Testis (tissue), 3 donors: ENCODE measurements around the gene MEGF6. TPM values are rescaled to one million over a fixed set of nuclear protein-coding genes. Genes with fewer than 3 reads are reported as not detected.
A peak's percentile ranks its signal among the peaks of the same experiment; 100 is the strongest.

Experiments
- DNase-seq: peaks from one replicate; pipeline ENCODE4 v3.0.0-alpha.2; 2019
- H3K27ac ChIP-seq, 2 donors: fragments of 200-600 bp; sonication (generic); one replicate each; pipeline ENCODE4 v1.5.1; 2019
- H3K27me3 ChIP-seq: fragments of 200-600 bp; sonication (generic); one replicate; pipeline ENCODE4 v1.5.1; 2019
- H3K36me3 ChIP-seq: fragments of 200-600 bp; sonication (generic); one replicate; pipeline ENCODE4 v1.5.1; 2017; ENCODE audit warnings: low read depth; ENCODE audit errors: missing control alignments
- H3K4me1 ChIP-seq: fragments of 200-600 bp; sonication (generic); one replicate; pipeline ENCODE4 v1.5.1; 2019
- H3K4me3 ChIP-seq, 2 donors: fragments of 200-600 bp; sonication (generic); one replicate each; pipeline ENCODE4 v1.5.1; 2017 to 2019
- H3K9me3 ChIP-seq: fragments of 200-600 bp; sonication (generic); one replicate; pipeline ENCODE4 v1.5.1; 2017
- CTCF ChIP-seq, 3 experiments: fragments of 450-650 bp in 2 of 3; fragments of 200-600 bp in 1 of 3; sonication (generic) in 1 of 3; IDR thresholded peaks; one replicate each; pipeline ENCODE4 v1.5.1; 2016 to 2019; ENCODE audit warnings: antibody characterized with exemption in 3 of 3, mild to moderate bottlenecking in 2 of 3, moderate library complexity in 1 of 3
- POLR2A ChIP-seq: fragments of 450-650 bp; IDR thresholded peaks from one replicate; pipeline ENCODE4 v1.6.1; 2017; ENCODE audit warnings: antibody characterized with exemption, mild to moderate bottlenecking, moderate library complexity
- WGBS, 2 donors: methylation state at CpG; one replicate each; pipeline ENCODE4 v1.1.5; 2018; 5-methylcytosine and 5-hydroxymethylcytosine counted together
- intact Hi-C: fragments of 100-400 bp; cut with DNase I; formaldehyde crosslinking; loops from one replicate; pipeline ENCODE4 v1.15.1; 2023; ENCODE audit warnings: low total_unique reads
- polyA plus RNA-seq: library from polyadenylated mRNA; stranded (reverse); fragments of 350-450 nt; fragmentation: Illumina TruSeq; extraction: RNeasy Lipid Tissue Mini Kit (QIAGEN cat#74804); gene quantifications from one replicate; pipeline ENCODE4 v1.2.3, GENCODE V29; 2014; ENCODE audit warnings: low read depth, low replicate concordance; ENCODE audit not compliant: insufficient read depth
- total RNA-seq, 2 donors: library from RNA; depleted of rRNA; stranded (reverse); fragments of >200 nt; gene quantifications; one replicate each; pipeline ENCODE4 v1.2.3, GENCODE V29; 2016

Gene MEGF6
- total and polyA plus RNA-seq, 3 donors from 2014 or later, result 9.0 to 26.4 (median 16.1) TPM

- DNase-seq, result no peak
- intact Hi-C loops, result no loop called here
- H3K4me3 ChIP-seq, result no peak overlapping the region
- no peaks in the 10 kb centered on the region for H3K36me3 ChIP-seq
- 92 to 100% methylated on average over 1 to 15 of the region's 15 CpGs for WGBS, 2 donors
- H3K4me1 ChIP-seq, result peaks cover 14% of the 10 kb centered on the region
- no peak overlapping the region for H3K27ac ChIP-seq
- TF ChIP-seq POLR2A (no peak), CTCF (IDR thresholded peaks at IDR 0.05) (no peak)
- H3K27me3 ChIP-seq, result no peaks in the 10 kb centered on the region
- no peaks in the 10 kb centered on the region for H3K9me3 ChIP-seq
These were observed 11.5 kb downstream of the MEGF6 start for GRCh38 chr1:3599816-3600215.

- DNase-seq, result no peak
- Histone ChIP-seq H3K4me1 (peaks cover 14% of the 10 kb centered on the region), H3K27me3 (no peaks in the 10 kb centered on the region), H3K27ac (no peak overlapping the region), H3K36me3 (no peaks in the 10 kb centered on the region), H3K4me3 (no peak overlapping the region), H3K9me3 (no peaks in the 10 kb centered on the region)
- intact Hi-C loops, result no loop called here
- WGBS, 2 donors, result 92% methylated on average over 9 of the region's 16 CpGs; no CpG with 5 or more reads in 1 of the 2 donors
- TF ChIP-seq POLR2A (no peak), CTCF (IDR thresholded peaks at IDR 0.05) (no peak)
These were observed 12.0 kb downstream of the MEGF6 start for GRCh38 chr1:3599286-3599811.

GRCh38 chr1:3598522-3599285, 12.6 kb downstream of the MEGF6 start:
- Histone ChIP-seq H3K27me3 (no peaks in the 10 kb centered on the region), H3K4me1 (peaks cover 14% of the 10 kb centered on the region), H3K27ac (no peak overlapping the region), H3K36me3 (no peaks in the 10 kb centered on the region), H3K4me3 (no peak overlapping the region), H3K9me3 (no peaks in the 10 kb centered on the region)
- no peak for TF ChIP-seq CTCF (IDR thresholded peaks at IDR 0.05)
- TF ChIP-seq POLR2A, result no peak
- 66 to 74% methylated on average over 10 to 30 of the region's 30 CpGs for WGBS, 2 donors
- intact Hi-C loops, result no loop called here
- no peak for DNase-seq

GRCh38 chr1:3598051-3598491, 13.2 kb downstream of the MEGF6 start:
- Histone ChIP-seq H3K9me3 (no peaks in the 10 kb centered on the region), H3K36me3 (no peaks in the 10 kb centered on the region), H3K4me3 (no peak overlapping the region), H3K4me1 (peaks cover 14% of the 10 kb centered on the region), H3K27ac (no peak overlapping the region), H3K27me3 (no peaks in the 10 kb centered on the region)
- TF ChIP-seq POLR2A (no peak), CTCF (IDR thresholded peaks at IDR 0.05) (no peak)
- peak; percentile 51 for DNase-seq
- intact Hi-C loops, result no loop called here
- 34 to 49% methylated on average over 10 to 26 of the region's 26 CpGs for WGBS, 2 donors
